Measurements from ENCODE around the gene MUSK. TPM values are rescaled to one million over a fixed set of nuclear protein-coding genes. Genes with fewer than 3 reads are reported as not detected.
"Not testable (repeated sequence)": the region's sequence is repeated elsewhere in the genome, so short reads cannot be mapped to it uniquely, and the experiment has no call there.

The MUSK gene
- total RNA-seq, 4 donors from 2014 or later: 0.22 to 0.42 (median 0.27) TPM; not detected in 1

DNA sequence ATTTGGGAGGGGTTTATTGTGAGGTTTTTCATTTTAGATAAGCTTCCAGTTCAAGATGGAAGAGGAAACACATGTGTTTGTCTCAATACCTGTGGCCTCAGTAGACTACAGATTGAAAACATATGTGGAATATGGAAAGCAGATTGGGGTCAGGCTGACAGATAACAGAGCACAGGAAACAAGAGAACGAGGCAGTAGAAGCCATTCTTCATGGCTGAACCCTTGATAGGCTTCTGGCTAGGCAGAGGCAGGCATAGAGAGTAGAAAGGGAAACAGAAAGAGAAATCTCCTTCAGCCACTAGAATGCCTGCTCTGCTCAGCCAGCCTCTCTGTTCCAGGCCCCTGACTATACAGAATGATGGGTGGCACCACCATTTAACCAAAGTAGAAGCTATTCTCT, 152.5 kb downstream of the MUSK start:
- Histone ChIP-seq H3K27ac (no peak overlapping the region), H3K27me3 (no peaks in the 10 kb centered on the region), H3K36me3 (no peaks in the 10 kb centered on the region), H3K4me3 (replicated peaks in 1 of 3) (no peak overlapping the region), H3K9me3 (no peaks in the 10 kb centered on the region), H3K4me1 (no peaks in the 10 kb centered on the region)
- no peak for TF ChIP-seq CTCF (IDR thresholded peaks at IDR 0.05)
- no peak for TF ChIP-seq POLR2A (IDR thresholded peaks at IDR 0.05)
- 59 to 60% methylated on average over 1 of the region's 1 CpG for WGBS, 2 donors
- intact Hi-C loops (cut with DNase I): no loop called here
- no peak for DNase-seq

DNA sequence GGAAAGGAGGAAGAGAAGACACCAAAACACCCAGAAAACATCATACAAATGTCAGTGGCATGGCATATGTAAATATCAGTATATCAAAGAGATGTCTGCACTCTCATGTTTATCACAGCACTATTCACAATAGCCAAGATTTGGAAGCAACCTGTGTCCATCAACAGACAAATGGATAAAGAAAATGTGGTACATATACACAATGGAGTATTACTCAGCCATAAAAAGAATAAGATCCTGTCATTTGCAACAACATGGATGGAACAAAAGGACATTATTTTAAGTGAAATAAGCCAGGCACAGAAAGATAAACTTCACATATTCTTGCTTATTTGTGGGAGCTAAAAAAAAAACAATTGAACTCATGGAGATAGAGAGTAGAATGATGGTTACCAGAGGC, 156.5 kb downstream of the MUSK start:
- H3K4me3 ChIP-seq (replicated peaks in 1 of 3); intact Hi-C loops (cut with DNase I); DNase-seq; H3K9me3 ChIP-seq; H3K36me3 ChIP-seq; H3K4me1 ChIP-seq; H3K27ac ChIP-seq; H3K27me3 ChIP-seq: not testable (repeated sequence)

GRCh38 chr9:110825950-110826349, 157.4 kb downstream of the MUSK start:
- DNase-seq: no peak
- Histone ChIP-seq H3K4me3 (replicated peaks in 1 of 3) (no peak overlapping the region), H3K27me3 (no peaks in the 10 kb centered on the region), H3K36me3 (no peaks in the 10 kb centered on the region), H3K27ac (no peak overlapping the region), H3K4me1 (no peaks in the 10 kb centered on the region), H3K9me3 (no peaks in the 10 kb centered on the region)
- intact Hi-C loops (cut with DNase I): no loop called here
- TF ChIP-seq POLR2A (IDR thresholded peaks at IDR 0.05): no peak
- WGBS, 2 donors: 25 to 50% methylated on average over 2 of the region's 2 CpGs

- H3K27me3 ChIP-seq; H3K27ac ChIP-seq; intact Hi-C loops (cut with DNase I); H3K4me3 ChIP-seq (replicated peaks in 1 of 3); DNase-seq; H3K4me1 ChIP-seq; H3K36me3 ChIP-seq; H3K9me3 ChIP-seq: not testable (repeated sequence)
- WGBS, 2 donors: 62 to 65% methylated on average over 9 of the region's 9 CpGs
These were observed 157.8 kb downstream of the MUSK start for GRCh38 chr9:110826400-110826799.

DNA sequence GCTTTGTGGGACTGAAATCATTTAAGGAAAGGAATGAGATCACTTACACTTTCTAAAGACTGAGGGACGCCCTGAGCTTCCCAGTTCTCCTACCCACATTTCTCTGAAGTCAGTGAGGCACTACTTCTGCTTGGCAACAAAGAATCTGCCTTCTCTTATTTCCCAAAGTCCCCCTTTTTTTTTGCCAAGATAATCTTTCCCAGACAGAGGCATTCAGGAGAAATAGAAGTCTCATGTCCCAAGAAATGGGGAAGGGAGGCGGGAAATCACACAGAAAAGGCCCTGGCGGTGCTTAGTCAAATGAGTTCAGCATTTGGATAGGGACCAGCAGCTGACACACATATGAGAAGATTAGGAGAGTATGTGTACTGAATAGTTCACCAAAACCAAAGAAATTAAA, 159.7 kb downstream of the MUSK start:
- peak overlapping the region in 1 of 3 donors; percentile 3 for H3K27ac ChIP-seq
- no peak overlapping the region for H3K4me3 ChIP-seq (replicated peaks in 1 of 3)
- DNase-seq: no peak
- intact Hi-C loops (cut with DNase I): no loop called here
- 74 to 78% methylated on average over 3 of the region's 3 CpGs for WGBS, 2 donors
- no peaks in the 10 kb centered on the region for H3K36me3 ChIP-seq
- no peaks in the 10 kb centered on the region for H3K9me3 ChIP-seq
- TF ChIP-seq POLR2A (IDR thresholded peaks at IDR 0.05): no peak
- no peak for TF ChIP-seq CTCF (IDR thresholded peaks at IDR 0.05)
- no peaks in the 10 kb centered on the region for H3K27me3 ChIP-seq
- H3K4me1 ChIP-seq: no peaks in the 10 kb centered on the region

GRCh38 chr9:110830495-110830894, 161.9 kb downstream of the MUSK start:
- Histone ChIP-seq H3K27me3 (no peaks in the 10 kb centered on the region), H3K4me1 (no peaks in the 10 kb centered on the region), H3K36me3 (no peaks in the 10 kb centered on the region), H3K4me3 (replicated peaks in 1 of 3) (no peak overlapping the region), H3K27ac (no peak overlapping the region), H3K9me3 (no peaks in the 10 kb centered on the region)
- DNase-seq: no peak
- intact Hi-C loops (cut with DNase I): no loop called here
- 95 to 96% methylated on average over 20 to 21 of the region's 21 CpGs for WGBS, 2 donors
- TF ChIP-seq CTCF (IDR thresholded peaks at IDR 0.05) (no peak), POLR2A (IDR thresholded peaks at IDR 0.05) (no peak)

DNA sequence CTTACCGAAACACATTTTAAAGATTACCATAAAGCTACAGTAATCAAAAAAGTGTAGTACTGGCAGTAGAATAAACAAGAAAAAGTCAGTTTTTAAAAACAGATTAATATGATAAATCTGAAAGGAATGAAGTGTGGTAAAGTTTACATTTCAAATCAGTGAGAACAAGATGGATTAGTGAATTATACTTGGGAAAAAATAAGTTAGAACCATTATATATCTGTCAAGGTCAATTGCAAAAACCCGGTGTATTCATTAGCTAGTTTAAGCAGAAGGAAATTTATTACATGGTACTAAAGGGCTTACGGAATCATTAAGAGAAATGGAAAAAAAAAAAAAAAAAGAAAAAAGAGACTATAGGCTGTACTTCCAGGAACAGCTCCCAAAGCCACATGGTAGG, 164.3 kb downstream of the MUSK start:
- TF ChIP-seq POLR2A (IDR thresholded peaks at IDR 0.05): no peak
- no peaks in the 10 kb centered on the region for H3K36me3 ChIP-seq
- H3K27ac ChIP-seq: no peak overlapping the region
- no peak overlapping the region for H3K4me3 ChIP-seq (replicated peaks in 1 of 3)
- DNase-seq: no peak
- H3K9me3 ChIP-seq: no peaks in the 10 kb centered on the region
- no peaks in the 10 kb centered on the region for H3K4me1 ChIP-seq
- 90 to 95% methylated on average over 3 of the region's 3 CpGs for WGBS, 2 donors
- no peaks in the 10 kb centered on the region for H3K27me3 ChIP-seq
- intact Hi-C loops (cut with DNase I): no loop called here
